GM12892 (cell line): ENCODE results near the gene SPATA13.

Experiments used
- POLR2A ChIP-seq: IDR thresholded peaks from 2 replicates; pipeline ENCODE4 v1.6.1; 2011; ENCODE audit warnings: low read depth, low read length, control low read depth
- POLR2AphosphoS5 ChIP-seq: IDR thresholded peaks from 2 replicates; pipeline ENCODE4 v1.6.1; 2011; ENCODE audit warnings: low read depth, low read length, control low read depth

- TF ChIP-seq POLR2A: no peak
- TF ChIP-seq POLR2AphosphoS5: no peak
Measured at GRCh38 chr13:24313439-24313838, 152.9 kb downstream of the SPATA13 start.
